ENCODE measurements around the gene RIMBP2.

RIMBP2 gene

DNA sequence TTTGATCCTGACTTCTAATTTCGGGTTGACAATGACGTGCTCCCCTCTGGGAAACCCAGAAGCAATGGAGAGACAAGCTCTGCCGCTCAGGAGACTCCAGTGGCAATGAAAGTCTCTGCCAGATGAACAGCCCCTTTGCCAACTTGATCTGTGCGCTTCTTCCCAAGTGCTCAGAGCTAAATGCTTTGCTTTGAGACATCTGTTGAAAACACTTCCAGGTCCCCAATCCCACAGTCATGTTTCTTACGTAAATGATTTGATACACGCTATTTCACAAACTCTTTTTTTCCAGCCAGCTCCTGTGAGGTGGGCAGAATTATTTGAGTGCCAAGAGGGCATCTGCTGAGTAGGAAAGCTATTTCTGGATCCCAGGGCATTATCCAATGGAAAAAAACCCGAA, 147.6 kb downstream of the RIMBP2 start:
- no peak for DNase-seq (ENCODE audit: low spot score)

DNA sequence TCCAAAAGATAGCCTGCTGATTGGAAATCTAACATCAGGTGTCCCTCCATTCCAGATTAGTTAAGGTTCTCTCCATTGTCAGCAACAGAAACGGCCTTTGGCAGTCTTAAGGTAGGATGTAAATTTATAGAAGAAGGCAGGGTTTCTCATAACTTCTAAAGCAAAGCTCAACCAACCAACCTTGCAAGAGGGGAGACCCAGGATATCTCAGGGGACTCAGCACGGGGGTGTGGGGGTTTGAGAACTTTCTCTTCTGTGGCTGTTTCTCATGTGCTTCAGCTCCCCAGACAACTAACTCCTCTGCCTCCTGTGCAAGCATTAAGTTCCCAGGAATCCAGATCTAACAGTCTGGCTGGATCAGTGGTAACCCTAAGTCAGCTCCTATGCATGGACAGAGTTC, 148.1 kb downstream of the RIMBP2 start:
- DNase-seq (ENCODE audit: low spot score): no peak

DNA sequence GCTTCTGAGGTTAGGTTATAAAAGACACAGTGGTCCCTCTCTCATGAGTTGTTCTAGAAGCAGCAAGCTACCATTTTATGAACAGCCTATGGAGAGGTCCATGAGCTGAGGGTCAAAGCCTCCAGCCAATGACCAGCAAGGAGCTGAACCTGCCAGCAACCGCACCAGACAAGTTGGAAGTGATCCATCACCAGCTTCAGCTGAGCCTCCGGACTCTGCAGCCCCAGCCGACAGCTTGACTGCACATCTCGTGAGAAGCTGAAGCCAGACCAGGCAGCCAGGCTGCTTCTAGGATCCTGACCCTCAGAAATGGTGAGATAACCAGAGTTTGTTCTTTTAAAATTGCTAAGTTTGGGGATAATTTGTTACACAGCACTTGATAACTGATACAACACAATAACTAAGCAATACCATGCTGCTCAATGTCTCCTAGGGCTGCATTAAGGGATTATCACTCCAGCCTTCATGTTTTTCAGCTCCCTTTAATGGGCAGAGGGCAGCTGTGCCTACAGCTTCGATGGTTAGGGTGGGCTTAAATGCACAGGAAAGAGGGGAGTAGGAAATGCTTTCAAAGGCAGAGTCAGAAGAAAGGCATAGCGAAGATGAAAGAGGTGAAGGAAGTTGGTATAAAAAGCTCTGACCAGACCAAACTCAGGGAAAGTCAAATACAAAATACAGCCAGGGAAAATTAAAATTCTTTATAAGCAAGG, 149.5 kb downstream of the RIMBP2 start:
- no peak for DNase-seq (ENCODE audit: low spot score)

DNA sequence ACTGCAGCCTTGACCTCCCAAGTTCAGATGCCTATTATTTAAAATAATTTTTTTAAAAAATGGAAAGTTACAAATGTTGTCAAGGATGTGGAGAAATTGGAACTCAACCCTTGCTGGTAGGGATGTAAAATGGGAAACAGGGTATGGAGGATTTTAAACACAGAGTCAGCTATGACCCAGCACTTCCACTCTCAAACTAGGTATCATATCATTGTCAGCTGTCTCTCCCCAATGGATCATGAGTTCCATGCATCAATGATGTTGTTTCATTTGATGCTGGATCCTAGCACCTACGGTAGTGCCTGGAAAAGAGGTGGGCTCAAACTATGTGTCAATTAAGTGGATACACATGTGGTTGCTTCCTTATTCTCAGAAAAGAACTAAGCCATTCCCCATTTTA, 150.9 kb downstream of the RIMBP2 start:
- DNase-seq (ENCODE audit: low spot score): no peak

DNA sequence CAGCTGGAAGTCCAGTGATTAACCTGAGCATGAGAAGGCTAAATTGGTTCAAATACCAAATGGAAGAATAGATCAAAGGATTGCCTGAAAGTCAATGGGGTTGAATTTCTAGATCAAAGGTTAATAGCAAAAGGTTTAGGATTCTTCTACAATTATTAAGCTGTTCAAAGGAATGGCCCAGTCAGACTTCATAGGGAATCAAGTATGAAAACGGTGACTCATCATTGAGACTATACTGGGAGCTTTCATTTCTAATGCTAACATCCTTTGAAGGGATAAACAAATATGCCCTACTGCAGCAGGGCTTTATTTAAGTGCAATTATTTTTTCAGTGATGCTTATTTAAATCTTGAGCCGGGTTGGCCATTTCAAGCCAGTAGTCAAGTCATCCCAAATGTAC, 152.8 kb downstream of the RIMBP2 start:
- no peak for DNase-seq (ENCODE audit: low spot score)

DNA sequence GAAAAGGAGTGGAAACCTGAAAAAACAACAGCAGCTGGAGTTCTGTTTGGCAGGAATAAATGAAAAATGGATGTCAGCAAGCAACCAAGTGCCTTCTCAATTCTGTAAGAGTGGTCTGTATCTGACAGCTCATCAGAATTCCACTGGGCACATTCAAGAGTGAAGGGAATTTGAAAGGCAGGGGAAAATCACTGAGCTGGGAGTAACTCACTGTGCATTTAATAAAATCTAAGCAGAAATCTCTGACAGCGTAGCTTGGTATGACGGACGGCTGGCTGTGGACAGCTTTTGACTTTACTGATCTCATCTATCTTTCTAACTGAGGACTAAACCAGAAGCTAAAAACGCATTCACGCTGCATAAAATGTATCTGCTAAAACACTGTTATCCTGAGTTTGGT, 153.4 kb downstream of the RIMBP2 start:
- no peak for DNase-seq (ENCODE audit: low spot score)

DNA sequence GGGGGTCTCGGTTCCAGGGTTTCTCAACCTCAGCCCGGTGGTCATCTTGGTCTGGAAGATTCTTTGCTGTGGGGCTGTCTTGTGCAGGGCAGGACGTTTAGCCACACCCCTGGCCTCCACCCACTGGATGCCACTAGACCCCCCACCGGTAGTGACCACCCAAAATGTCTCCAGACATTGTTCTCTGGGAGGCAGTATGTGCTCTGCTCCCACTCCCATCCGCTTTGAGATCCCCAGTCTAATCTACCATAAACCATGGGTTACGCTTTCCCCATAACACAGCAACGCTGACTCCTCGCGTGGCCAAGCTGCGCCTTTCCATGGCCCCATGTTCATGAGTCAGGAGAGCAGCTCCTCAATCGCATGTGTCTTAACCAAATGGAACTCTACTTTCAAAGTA, 155.8 kb downstream of the RIMBP2 start:
- no peak for DNase-seq (ENCODE audit: low spot score)

DNA sequence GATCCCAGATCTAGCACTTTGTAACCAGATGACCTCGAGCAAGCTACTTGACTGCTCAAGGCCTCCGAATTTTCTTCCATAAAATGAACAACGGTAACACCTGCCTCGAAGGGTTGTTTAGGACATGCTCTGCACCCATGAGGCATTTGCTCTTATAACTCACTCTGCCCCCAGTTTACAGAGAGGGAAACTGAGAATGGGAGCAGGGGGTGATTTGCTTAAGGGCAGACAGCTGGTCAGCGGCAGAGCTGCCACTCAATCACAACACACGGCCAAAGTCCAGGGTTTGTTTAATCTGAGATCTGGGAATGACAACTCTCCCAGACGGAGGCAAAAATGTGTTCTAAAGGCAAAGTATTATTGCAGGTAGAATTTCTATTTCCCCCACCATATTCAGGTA, 156.3 kb downstream of the RIMBP2 start:
- DNase-seq (ENCODE audit: low spot score): no peak

DNA sequence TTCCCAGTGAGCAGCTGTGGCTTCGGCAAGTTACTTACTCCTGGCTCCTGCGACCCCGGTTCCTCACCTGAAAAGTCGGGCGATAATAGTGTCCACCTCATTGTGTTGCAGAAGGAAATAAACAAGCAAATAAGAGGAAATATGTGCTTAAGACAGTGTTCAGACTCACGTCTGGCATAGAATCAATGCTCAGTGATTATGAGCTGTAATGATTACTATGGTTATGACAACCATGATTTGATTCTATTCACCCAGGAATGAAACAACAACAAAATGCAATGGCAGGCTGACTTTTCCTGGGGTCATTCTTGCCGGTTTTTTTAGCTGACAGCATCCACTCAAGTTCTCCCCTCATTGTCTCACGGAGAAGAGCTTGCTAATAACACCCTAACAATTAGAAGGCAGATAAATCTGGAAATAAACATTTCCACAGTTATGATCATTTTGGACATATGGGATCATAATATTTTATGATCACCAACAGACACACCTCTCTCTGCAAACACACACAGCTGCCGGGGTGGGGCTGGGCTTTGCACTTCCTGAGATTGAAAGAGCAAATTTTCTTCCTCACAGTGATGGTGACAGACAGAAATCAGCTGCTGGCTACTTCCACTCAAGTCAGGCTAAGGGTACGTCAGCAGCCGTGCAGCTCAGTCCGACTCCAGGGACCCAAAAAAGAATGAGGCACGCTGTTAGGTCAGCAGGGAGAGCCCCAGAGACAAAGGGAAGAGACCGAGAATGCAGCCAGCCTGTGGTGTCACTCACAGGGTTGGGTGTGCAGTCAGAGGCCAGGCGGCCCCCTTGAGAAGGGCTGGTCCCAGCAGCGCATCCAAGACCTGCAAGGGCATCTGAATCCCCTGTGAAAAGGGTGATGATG, 158.0 kb downstream of the RIMBP2 start:
- DNase-seq (ENCODE audit: low spot score): no peak

DNA sequence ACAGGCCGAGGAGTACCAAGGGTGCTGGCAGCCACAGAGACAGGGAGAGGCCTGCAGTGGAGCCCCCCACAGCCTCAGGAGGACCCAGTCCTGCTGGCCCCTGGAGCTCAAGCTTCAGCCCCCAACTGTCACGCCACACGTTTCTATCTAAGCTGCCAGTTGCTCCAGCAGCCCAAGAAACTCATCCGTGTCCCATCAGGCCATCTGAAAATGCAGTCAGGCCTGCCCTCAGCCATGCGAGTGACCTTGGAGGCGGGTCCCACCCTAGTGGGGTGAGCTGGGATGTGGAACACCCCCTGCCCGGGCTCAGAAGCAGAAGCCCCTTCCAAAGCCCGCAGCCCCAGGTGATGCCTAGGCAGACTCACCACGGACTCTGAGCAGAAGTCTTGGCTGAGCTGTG, 158.9 kb downstream of the RIMBP2 start:
- DNase-seq (ENCODE audit: low spot score): no peak

DNA sequence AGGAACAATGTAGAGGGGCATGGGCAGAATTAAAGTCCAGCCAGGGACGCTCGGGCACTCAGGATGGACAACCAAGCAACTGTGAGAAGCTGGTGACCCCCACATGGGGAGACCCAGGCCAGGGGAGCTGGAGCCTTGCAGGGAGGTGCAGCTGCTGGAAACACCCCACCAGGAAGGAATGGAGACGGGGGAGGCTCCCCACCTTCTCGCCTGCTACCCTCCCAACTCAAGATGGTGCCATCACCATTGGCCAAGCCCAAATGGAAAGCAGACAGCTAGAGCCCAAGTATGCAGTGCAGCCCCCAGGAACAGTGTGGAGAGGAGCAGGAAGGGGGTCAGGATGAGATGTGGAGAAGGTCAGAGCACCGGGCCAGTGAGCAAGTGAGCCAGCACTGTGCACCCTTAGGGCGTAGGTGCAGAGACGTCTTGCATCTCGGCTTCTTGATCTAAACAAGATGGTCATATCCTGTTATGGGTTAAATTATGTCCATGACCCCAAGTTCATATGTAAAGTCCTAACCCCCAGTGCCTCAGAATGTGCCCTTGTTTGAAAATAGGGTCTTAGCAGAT, 159.5 kb downstream of the RIMBP2 start:
- DNase-seq (ENCODE audit: low spot score): no peak

DNA sequence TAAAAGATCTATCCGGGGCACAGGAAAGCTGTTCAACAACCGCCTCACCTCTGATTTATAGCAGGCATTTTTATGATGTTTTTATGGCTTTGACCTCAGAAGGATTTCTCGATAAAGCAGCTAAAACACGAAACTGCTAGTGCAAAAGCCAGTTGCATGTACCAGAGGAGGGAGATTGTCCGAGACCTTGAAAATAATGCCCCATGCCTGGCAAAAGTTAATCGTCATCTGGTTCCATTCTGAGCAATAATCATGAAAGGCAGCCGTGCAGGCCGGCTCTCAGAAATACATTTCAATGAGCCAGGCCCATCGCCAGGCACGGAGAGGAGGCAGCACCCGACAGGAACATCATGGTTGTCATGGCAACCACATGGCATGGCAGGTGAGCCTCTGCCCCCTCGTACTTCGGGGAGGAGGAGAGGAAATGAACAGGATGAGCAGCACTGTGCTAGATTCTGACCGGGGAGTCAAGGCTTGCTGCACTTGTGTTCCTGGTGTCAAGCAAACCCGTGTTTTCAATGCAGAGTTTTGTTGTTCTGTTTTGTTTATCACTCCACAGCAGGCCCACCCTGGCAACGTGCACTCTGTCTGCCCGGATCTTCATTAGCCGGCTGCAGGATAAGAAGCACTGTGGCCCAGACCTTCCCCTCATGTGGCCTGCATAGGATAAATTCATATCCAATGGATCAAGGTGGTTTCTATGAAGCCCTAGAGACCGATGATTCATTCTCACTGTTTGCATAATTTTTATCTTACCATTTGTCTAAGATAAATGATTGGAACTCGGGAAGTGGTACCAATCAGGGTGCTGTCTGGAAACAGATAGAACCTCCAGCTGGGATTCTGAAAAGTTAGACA, 160.2 kb downstream of the RIMBP2 start:
- no peak for DNase-seq (ENCODE audit: low spot score)

DNA sequence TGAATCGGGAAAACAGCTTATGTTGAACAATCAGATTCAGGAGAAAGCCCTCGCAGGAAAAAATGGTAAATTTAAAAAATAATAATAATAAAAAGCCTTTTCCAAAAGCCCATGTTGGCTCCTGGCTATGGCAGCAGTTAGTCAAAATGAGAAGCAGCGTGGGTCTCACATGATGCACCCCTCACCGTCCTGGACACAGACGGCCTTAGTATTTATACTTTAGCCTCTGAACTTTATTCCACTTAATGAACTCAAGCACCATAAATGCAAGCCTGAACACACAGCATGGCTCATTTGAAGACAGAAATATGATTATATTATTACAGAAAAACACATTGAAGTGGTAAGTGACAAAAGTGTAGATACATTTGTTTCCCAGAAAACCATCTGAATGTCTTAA, 160.9 kb downstream of the RIMBP2 start:
- DNase-seq (ENCODE audit: low spot score): no peak

DNA sequence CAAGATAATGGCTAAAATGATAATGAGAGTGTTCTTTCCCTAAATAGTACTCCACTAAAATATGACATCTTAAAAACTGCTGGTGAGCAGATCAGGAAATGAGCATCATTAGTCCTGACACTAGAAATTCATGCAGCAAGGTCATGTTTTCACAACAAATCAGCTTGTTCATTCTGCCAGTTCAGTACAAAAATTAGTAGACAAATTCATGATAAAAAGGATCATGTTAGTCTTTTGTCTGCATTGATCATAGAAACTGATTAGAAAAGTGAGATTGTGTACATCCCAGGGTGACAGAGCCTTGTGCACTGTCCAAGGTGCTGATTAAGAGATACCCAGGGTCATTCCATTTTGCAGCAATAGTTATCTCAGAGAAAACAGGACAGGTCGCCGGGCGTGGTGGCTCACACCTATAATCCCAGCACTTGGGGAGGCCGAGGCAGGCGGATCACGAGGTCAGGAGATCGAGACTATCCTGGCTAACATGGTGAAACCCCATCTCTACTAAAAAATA, 163.6 kb downstream of the RIMBP2 start:
- no peak for DNase-seq (ENCODE audit: low spot score)

DNA sequence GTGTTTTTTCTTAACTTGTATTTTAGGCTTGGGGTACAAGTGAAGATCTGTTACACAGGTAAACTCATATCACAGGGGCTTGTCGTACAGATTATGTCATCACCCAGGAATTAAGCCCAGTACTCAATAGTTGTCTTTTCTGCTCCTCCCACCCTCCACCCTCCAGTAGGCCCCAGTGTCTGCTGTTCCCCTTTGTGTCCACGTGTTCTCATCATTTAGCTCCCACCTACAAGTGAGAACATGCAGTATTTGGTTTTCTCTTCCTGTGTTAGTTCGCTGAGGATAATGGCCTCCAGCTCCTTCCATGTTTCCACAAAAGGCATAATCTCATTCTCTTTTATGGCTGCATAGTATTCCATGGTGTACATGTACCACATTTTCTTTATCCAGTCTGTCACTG, 166.7 kb downstream of the RIMBP2 start:
- no peak for DNase-seq (ENCODE audit: low spot score)

DNA sequence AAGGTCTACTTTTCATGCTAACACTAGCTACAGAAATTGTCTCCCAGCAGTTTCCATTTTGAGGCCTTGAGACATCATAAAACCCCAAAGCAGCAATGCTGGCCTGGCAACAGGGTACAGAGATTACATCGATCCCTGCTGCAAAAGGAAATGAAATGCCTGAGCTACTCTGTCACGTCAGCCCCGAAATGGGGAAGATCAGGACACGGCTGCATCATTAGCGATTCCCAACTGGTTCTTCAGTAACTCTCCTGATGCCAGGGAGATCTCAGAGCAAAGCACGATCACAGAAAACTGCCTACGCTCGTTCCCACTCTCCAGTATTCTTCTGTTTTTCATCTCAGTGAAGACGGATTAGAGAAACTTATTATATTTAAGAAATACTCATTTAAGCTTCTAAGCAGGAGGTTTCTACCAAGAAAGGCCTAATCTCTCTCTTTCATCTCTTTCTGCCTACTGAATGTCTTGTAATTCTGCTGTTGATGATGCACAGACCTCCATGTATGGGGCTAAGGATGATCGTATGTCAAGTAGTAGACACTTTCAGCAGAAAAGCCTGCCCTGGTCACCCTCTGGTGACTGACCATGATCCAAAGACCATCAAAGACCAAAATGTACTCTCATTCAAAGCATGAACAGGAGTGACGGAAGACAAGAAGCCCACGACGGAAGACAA, 168.5 kb downstream of the RIMBP2 start:
- DNase-seq (ENCODE audit: low spot score): no peak

DNA sequence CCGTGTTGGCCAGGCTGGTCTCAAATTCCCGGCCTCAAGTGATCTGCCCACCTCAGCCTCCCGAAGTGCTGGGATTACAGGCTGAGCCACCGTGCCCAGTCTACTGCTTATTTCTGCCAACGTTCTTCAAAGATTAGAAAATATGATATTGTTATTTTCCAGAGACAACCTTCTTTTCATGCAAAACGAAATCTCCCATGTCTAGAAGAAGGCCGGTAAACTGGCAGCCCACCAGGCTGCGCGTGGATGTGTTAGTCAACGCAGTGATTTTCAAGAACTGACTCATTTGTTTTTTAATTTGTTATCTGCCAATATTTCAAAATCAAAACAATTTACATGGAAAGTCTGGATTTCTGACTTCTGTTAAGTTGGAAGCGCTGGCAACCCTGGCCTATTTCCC, 169.6 kb downstream of the RIMBP2 start:
- DNase-seq (ENCODE audit: low spot score): no peak

DNA sequence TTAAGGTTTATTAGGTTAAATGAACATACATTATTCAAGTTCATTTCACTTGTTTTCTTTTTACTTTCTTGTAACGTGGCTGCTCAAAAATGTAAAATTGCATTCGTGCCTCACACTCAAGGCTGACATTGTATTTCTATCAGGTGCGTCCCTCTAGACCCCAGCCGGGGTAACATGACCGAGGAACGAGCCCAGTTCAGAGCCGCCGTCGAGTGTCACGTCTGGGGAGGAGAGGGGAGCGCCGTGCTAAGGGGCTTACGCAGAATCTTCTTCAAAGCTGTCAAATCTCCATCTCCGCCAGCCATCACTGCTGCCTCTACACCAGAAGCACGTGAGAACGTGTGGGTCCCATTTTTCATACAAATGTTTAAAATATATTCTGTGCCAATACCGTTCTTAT, 170.6 kb downstream of the RIMBP2 start:
- DNase-seq (ENCODE audit: low spot score): no peak

DNA sequence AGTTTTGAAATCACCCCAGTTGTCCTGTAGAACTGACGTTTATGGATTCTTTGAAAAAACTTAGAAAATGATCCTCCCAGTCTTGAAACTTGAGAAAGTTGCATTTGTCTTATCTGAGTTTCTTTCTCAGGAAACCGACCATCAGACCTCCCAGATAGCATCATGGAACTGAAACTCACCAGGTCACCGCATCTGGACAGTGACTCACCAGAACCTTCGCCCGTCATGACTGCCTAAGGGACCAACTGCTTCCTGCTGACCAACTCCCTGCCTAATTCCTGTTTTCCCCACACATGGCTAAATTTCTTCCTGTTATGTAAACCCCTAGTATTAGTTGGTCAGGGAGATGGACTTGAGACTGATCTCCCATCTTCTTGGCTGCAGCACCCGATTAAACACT, 175.7 kb downstream of the RIMBP2 start:
- no peak for DNase-seq (ENCODE audit: low spot score)

DNA sequence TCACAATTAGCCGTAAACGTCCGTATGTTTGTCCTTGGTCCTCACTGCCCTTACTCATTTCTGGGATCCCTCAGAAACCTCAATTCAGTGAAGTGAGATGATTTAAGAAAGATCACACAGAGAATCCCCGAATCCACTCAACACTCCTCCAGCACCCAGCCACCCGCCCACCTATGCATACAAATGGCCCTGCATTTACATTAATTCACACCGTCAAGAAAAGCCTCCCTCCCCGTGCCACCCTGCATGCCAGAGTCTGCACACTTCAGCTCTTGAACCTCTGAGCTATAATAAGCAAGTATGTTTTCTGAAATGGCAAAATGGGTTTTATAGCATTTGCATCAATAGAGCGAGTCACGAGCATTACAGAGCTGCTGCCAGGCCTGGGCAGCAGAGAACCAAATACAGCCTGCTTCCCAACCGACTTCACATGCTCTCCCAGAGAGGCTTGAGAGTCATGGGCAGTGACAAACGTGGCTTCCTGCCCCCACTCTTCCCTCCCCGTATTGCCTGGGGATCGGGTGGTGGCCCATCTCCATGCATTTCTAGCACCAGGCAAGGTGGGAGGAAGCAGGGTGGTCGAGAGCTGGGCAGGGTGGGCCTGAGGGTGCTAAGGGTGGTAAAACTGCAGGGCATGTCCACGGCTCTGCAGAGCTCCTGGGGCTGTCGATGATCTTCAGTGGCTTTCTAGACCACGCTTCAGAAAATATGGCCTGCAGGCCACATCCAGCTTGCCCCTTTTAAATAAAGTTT, 177.6 kb downstream of the RIMBP2 start:
- no peak for DNase-seq (ENCODE audit: low spot score)

DNA sequence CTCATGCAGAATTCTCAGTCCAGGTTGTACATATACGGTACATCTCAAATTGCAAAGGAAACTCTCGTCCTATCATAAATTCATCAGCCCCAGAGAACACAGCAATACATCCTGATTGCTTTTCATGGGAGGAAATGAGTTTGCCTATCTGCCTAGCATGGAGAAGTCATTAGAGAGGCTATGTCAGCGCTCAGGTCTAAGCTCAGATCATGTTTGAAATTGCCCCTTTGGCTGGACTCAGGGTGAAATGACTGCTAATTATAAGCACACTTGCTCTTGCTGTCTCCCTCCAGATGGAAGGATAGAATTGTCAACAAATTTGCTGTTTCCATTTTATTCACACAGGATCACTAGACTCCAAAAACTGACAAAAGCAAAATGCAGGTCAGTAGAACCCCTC, 178.4 kb downstream of the RIMBP2 start:
- no peak for DNase-seq (ENCODE audit: low spot score)
